ENCODE measurements around the gene NEURL1.

DNA sequence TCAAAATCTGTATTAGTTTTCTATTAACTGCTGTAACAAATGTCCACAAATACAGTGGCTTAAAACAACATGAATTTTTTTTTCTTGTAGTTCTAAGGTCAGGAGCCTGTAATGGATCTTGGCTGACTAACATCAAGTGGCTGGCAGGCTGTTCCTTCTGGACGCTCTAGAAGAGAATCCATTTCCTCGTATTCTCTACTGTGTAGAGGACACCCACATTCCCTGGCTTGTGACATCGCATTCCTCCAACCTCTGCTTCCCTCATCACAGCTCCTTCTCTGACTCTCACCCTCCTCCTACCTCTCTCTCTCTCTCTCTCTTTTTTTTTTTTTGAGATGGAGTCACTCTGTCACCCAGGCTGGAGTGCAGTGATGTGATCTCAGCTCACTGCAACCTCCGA, 30.0 kb upstream of the NEURL1 start:
- TF ChIP-seq EZH2 (IDR thresholded peaks at IDR 0.05; ENCODE audit: low read depth), result no peak
- TF ChIP-seq, protein P1, sequence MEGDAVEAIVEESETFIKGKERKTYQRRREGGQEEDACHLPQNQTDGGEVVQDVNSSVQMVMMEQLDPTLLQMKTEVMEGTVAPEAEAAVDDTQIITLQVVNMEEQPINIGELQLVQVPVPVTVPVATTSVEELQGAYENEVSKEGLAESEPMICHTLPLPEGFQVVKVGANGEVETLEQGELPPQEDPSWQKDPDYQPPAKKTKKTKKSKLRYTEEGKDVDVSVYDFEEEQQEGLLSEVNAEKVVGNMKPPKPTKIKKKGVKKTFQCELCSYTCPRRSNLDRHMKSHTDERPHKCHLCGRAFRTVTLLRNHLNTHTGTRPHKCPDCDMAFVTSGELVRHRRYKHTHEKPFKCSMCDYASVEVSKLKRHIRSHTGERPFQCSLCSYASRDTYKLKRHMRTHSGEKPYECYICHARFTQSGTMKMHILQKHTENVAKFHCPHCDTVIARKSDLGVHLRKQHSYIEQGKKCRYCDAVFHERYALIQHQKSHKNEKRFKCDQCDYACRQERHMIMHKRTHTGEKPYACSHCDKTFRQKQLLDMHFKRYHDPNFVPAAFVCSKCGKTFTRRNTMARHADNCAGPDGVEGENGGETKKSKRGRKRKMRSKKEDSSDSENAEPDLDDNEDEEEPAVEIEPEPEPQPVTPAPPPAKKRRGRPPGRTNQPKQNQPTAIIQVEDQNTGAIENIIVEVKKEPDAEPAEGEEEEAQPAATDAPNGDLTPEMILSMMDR (conservative IDR thresholded peaks at IDR 0.05), result no peak
